ENCODE results near the gene EFCAB11.
"Not testable (repeated sequence)": the region's sequence is repeated elsewhere in the genome, so short reads cannot be mapped to it uniquely, and the experiment has no call there.

Gene EFCAB11

DNA sequence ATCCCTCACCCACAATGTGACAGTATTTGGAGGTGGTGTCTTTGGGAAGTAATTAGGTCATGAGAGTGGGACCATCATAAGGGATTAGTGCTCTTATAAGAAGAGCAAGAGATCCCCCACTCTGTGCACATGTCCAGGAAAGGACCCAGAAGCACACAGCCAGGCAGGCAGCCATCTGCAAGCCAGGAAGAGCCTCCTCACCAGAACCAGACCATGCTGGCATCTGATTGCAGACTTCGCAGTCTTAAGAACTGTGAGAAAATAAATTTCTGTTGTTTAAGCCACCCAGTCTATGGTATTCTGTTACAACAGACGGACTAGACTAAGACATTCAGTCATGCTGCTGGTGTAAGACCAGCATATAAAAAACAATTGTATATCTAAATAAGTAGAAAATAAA is 69.8 kb downstream of the EFCAB11 start:
- no peak overlapping the region for H3K4me2 ChIP-seq (ENCODE audit: low read depth, low read length, poor library complexity, severe bottlenecking)
- no peaks in the 10 kb centered on the region for H3K9me3 ChIP-seq (ENCODE audit: insufficient read depth, low read depth, low read length)
- H3K9me2 ChIP-seq (replicated peaks; ENCODE audit: low read depth, low read length): no peaks in the 10 kb centered on the region
- H4K20me1 ChIP-seq (ENCODE audit: insufficient read depth, low read length, poor library complexity, severe bottlenecking): no peaks in the 10 kb centered on the region
- no peaks in the 10 kb centered on the region for H3F3A ChIP-seq (ENCODE audit: low read depth)
- no peak overlapping the region for H2AFZ ChIP-seq (ENCODE audit: low read length)
- H3K9ac ChIP-seq (ENCODE audit: low read depth, low read length, poor library complexity, severe bottlenecking): no peak overlapping the region
- H3K27me3 ChIP-seq (ENCODE audit: insufficient read depth, low read length, poor library complexity, severe bottlenecking): no peaks in the 10 kb centered on the region
- TF ChIP-seq, protein P1, sequence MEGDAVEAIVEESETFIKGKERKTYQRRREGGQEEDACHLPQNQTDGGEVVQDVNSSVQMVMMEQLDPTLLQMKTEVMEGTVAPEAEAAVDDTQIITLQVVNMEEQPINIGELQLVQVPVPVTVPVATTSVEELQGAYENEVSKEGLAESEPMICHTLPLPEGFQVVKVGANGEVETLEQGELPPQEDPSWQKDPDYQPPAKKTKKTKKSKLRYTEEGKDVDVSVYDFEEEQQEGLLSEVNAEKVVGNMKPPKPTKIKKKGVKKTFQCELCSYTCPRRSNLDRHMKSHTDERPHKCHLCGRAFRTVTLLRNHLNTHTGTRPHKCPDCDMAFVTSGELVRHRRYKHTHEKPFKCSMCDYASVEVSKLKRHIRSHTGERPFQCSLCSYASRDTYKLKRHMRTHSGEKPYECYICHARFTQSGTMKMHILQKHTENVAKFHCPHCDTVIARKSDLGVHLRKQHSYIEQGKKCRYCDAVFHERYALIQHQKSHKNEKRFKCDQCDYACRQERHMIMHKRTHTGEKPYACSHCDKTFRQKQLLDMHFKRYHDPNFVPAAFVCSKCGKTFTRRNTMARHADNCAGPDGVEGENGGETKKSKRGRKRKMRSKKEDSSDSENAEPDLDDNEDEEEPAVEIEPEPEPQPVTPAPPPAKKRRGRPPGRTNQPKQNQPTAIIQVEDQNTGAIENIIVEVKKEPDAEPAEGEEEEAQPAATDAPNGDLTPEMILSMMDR (conservative IDR thresholded peaks at IDR 0.05; ENCODE audit: low read length): no peak
- TF ChIP-seq EZH2phosphoT487 (IDR thresholded peaks at IDR 0.05; ENCODE audit: borderline replicate concordance): no peak
- no peaks in the 10 kb centered on the region for H3K79me2 ChIP-seq (ENCODE audit: insufficient read depth, low read length)
- H3K36me3 ChIP-seq (ENCODE audit: insufficient read depth, low read length): no peaks in the 10 kb centered on the region
- no peaks in the 10 kb centered on the region for H3K4me1 ChIP-seq (ENCODE audit: insufficient read depth, low read length, poor library complexity, severe bottlenecking)
- no peak overlapping the region for H3K4me3 ChIP-seq (ENCODE audit: low read length, poor library complexity, severe bottlenecking)

DNA sequence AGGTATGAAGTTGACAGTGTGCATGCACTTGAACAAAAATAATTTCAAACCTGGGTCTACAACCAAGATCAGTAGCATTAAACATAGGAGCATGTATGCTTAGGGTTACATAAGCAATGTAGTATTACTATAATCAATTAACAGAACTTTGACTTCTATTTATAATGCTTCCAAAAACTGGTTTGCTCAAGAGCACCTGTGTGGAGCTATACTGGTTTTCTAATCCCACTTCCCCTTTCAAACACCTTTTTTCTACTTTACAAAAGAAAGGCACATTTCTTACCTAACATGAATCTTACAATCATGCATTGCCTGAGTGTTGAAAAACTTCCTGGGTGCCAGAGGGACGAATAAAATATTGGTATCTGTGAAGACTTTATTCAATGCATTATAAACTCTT is 72.7 kb downstream of the EFCAB11 start:
- H2AFZ ChIP-seq (ENCODE audit: low read length): no peak overlapping the region
- H3K4me1 ChIP-seq (ENCODE audit: insufficient read depth, low read length, poor library complexity, severe bottlenecking): no peaks in the 10 kb centered on the region
- no peak overlapping the region for H3K9ac ChIP-seq (ENCODE audit: low read depth, low read length, poor library complexity, severe bottlenecking)
- no peaks in the 10 kb centered on the region for H3K9me3 ChIP-seq (ENCODE audit: insufficient read depth, low read depth, low read length)
- no peaks in the 10 kb centered on the region for H3K79me2 ChIP-seq (ENCODE audit: insufficient read depth, low read length)
- no peaks in the 10 kb centered on the region for H4K20me1 ChIP-seq (ENCODE audit: insufficient read depth, low read length, poor library complexity, severe bottlenecking)
- H3K9me2 ChIP-seq (replicated peaks; ENCODE audit: low read depth, low read length): no peaks in the 10 kb centered on the region
- H3F3A ChIP-seq (ENCODE audit: low read depth): no peaks in the 10 kb centered on the region
- H3K4me2 ChIP-seq (ENCODE audit: low read depth, low read length, poor library complexity, severe bottlenecking): no peak overlapping the region
- no peak for TF ChIP-seq EZH2phosphoT487 (IDR thresholded peaks at IDR 0.05; ENCODE audit: borderline replicate concordance)
- TF ChIP-seq, protein P1 (conservative IDR thresholded peaks at IDR 0.05; ENCODE audit: low read length): no peak
- H3K27me3 ChIP-seq (ENCODE audit: insufficient read depth, low read length, poor library complexity, severe bottlenecking): no peaks in the 10 kb centered on the region
- no peak overlapping the region for H3K4me3 ChIP-seq (ENCODE audit: low read length, poor library complexity, severe bottlenecking)
- no peaks in the 10 kb centered on the region for H3K36me3 ChIP-seq (ENCODE audit: insufficient read depth, low read length)

- not testable (repeated sequence) for H3K79me2 ChIP-seq (ENCODE audit: insufficient read depth, low read length); H3K4me3 ChIP-seq (ENCODE audit: low read length, poor library complexity, severe bottlenecking); H3K9me2 ChIP-seq (replicated peaks; ENCODE audit: low read depth, low read length); H3F3A ChIP-seq (ENCODE audit: low read depth); H3K27me3 ChIP-seq (ENCODE audit: insufficient read depth, low read length, poor library complexity, severe bottlenecking); H3K9me3 ChIP-seq (ENCODE audit: insufficient read depth, low read depth, low read length); H4K20me1 ChIP-seq (ENCODE audit: insufficient read depth, low read length, poor library complexity, severe bottlenecking); H3K4me2 ChIP-seq (ENCODE audit: low read depth, low read length, poor library complexity, severe bottlenecking); H3K4me1 ChIP-seq (ENCODE audit: insufficient read depth, low read length, poor library complexity, severe bottlenecking); H2AFZ ChIP-seq (ENCODE audit: low read length); H3K36me3 ChIP-seq (ENCODE audit: insufficient read depth, low read length); H3K9ac ChIP-seq (ENCODE audit: low read depth, low read length, poor library complexity, severe bottlenecking)
These were observed 80.4 kb downstream of the EFCAB11 start for GRCh38 chr14:89874091-89874490.

GRCh38 chr14:89870316-89870715 is 84.2 kb downstream of the EFCAB11 start:
- H3K36me3 ChIP-seq (ENCODE audit: insufficient read depth, low read length): no peaks in the 10 kb centered on the region
- H3K4me1 ChIP-seq (ENCODE audit: insufficient read depth, low read length, poor library complexity, severe bottlenecking): no peaks in the 10 kb centered on the region
- H3F3A ChIP-seq (ENCODE audit: low read depth): no peaks in the 10 kb centered on the region
- H3K79me2 ChIP-seq (ENCODE audit: insufficient read depth, low read length): no peaks in the 10 kb centered on the region
- H3K4me3 ChIP-seq (ENCODE audit: low read length, poor library complexity, severe bottlenecking): no peak overlapping the region
- TF ChIP-seq, protein P1 (conservative IDR thresholded peaks at IDR 0.05; ENCODE audit: low read length): no peak
- no peak for TF ChIP-seq EZH2phosphoT487 (IDR thresholded peaks at IDR 0.05; ENCODE audit: borderline replicate concordance)
- no peaks in the 10 kb centered on the region for H4K20me1 ChIP-seq (ENCODE audit: insufficient read depth, low read length, poor library complexity, severe bottlenecking)
- H3K4me2 ChIP-seq (ENCODE audit: low read depth, low read length, poor library complexity, severe bottlenecking): no peak overlapping the region
- no peaks in the 10 kb centered on the region; the same call in 1 of the 2 replicates for H3K9me3 ChIP-seq (ENCODE audit: insufficient read depth, low read depth, low read length)
- H2AFZ ChIP-seq (ENCODE audit: low read length): no peak overlapping the region
- H3K27me3 ChIP-seq (ENCODE audit: insufficient read depth, low read length, poor library complexity, severe bottlenecking): no peaks in the 10 kb centered on the region
- no peak overlapping the region for H3K9ac ChIP-seq (ENCODE audit: low read depth, low read length, poor library complexity, severe bottlenecking)
- H3K9me2 ChIP-seq (replicated peaks; ENCODE audit: low read depth, low read length): no peaks in the 10 kb centered on the region
